OCI-LY7 (cell line): ENCODE results near the gene RASGRP1. TPM values are rescaled to one million over a fixed set of nuclear protein-coding genes. Genes with fewer than 3 reads are reported as not detected.

Experiments
- BruUV-seq: library from RNA; stranded (reverse); fragments of 400-500 nt; replicated peaks from 2 replicates; lab custom pipeline; 2021; lab: Mats Ljungman, UMichigan
- CTCF ChIA-PET: fragments of 300-600 bp; sonication (Branson Sonifier 250); formaldehyde crosslinking; loops from one replicate; lab custom pipeline; 2022; ENCODE audit warnings: antibody characterized with exemption; ENCODE audit not compliant: unreplicated experiment; lab: Charles Lee
- POLR2A ChIA-PET: fragments of 300-600 bp; sonication (Branson Sonifier 250); formaldehyde crosslinking; loops from one replicate; lab custom pipeline; 2022; ENCODE audit warnings: antibody characterized with exemption; lab: Charles Lee
- DNase-seq: peaks from one replicate; pipeline ENCODE4 v3.0.0-alpha.2; 2015; ENCODE audit warnings: low spot score
- H2AFZ ChIP-seq: fragments of 200-600 bp; sonication (generic), shearing (Covaris generic); 2 replicates; pipeline ENCODE4 v1.6.1; 2014; ENCODE audit warnings: mild to moderate bottlenecking, antibody characterized with exemption, low read length, moderate library complexity
- H3K27ac ChIP-seq: fragments of 200-600 bp; sonication (generic); 2 replicates; pipeline ENCODE4 v1.5.1; 2014; ENCODE audit warnings: mixed run types, low read depth, mild to moderate bottlenecking, moderate library complexity, low read length, inconsistent platforms; ENCODE audit not compliant: poor library complexity, severe bottlenecking
- H3K36me3 ChIP-seq: fragments of 200-600 bp; sonication (generic); 2 replicates; pipeline ENCODE4 v1.6.1; 2014; ENCODE audit warnings: mild to moderate bottlenecking, antibody characterized with exemption, low read length, moderate library complexity, mixed read lengths; ENCODE audit not compliant: insufficient read depth
- H3K4me1 ChIP-seq: fragments of 200-600 bp; sonication (generic); 2 replicates; pipeline ENCODE4 v1.5.1; 2014; ENCODE audit warnings: mild to moderate bottlenecking, low read length; ENCODE audit not compliant: insufficient read depth, poor library complexity, severe bottlenecking
- H3K4me2 ChIP-seq: fragments of 200-600 bp; sonication (generic); 2 replicates; pipeline ENCODE4 v1.6.1; 2014; ENCODE audit warnings: mild to moderate bottlenecking, low read length
- H3K4me3 ChIP-seq: fragments of 200-600 bp; sonication (generic); 2 replicates; pipeline ENCODE4 v1.5.1; 2014; ENCODE audit warnings: mild to moderate bottlenecking, low read depth, low read length; ENCODE audit not compliant: poor library complexity, severe bottlenecking
- H3K79me2 ChIP-seq: fragments of 200-600 bp; sonication (generic); 2 replicates; pipeline ENCODE4 v1.6.1; 2016; ENCODE audit warnings: low read depth, mild to moderate bottlenecking, low read length, moderate library complexity, mixed read lengths; ENCODE audit not compliant: insufficient read depth
- H3K9me2 ChIP-seq: fragments of 200-600 bp; sonication (generic); 2 replicates; pipeline ENCODE4 v1.6.1; 2016; ENCODE audit warnings: mild to moderate bottlenecking, low read length, mixed read lengths; ENCODE audit not compliant: insufficient read depth
- H3K9me3 ChIP-seq: fragments of 200-600 bp; sonication (generic); 2 replicates; pipeline ENCODE4 v1.6.1; 2014; ENCODE audit warnings: mild to moderate bottlenecking, mixed run types, low read length, mixed read lengths
- H4K20me1 ChIP-seq: fragments of 200-600 bp; sonication (generic); 2 replicates; pipeline ENCODE4 v1.6.1; 2014; ENCODE audit warnings: mild to moderate bottlenecking, antibody characterized with exemption, low read length, moderate library complexity, mixed read lengths; ENCODE audit not compliant: insufficient read depth
- CTCF ChIP-seq: fragments of 200-600 bp; sonication (generic); conservative IDR thresholded peaks from 2 replicates; pipeline ENCODE4 v1.5.1; 2014; ENCODE audit warnings: mild to moderate bottlenecking, antibody characterized with exemption, low read length, moderate library complexity, mixed read lengths
- EZH2phosphoT487 ChIP-seq: fragments of 200-600 bp; sonication (generic); IDR thresholded peaks from 2 replicates; pipeline ENCODE4 v1.6.1; 2018; ENCODE audit warnings: low read depth, borderline replicate concordance, mild to moderate bottlenecking, mixed run types, antibody characterized with exemption, low read length, moderate library complexity, mixed read lengths
- intact Hi-C: fragments of 100-400 bp; cut with micrococcal nuclease; formaldehyde crosslinking; loops from one replicate; pipeline ENCODE4 v1.10.0; 2022; ENCODE audit not compliant: unreplicated experiment
- total RNA-seq, 2 experiments: library from RNA; depleted of rRNA in 1 of 2; stranded (reverse); fragments of >200 nt in 1 of 2; shearing (Covaris generic) in 1 of 2; gene quantifications; 2 replicates each; pipeline ENCODE4 v1.2.3, GENCODE V29; 2014 to 2022

Gene RASGRP1
- total RNA-seq, 2 experiments from 2014 or later = 6.1 to 17.2 TPM

- Histone ChIP-seq H3K4me2 (no peak overlapping the region), H3K79me2 (peaks cover 44% of the 10 kb centered on the region; the same call in 1 of the 2 replicates), H3K4me1 (no peaks in the 10 kb centered on the region), H3K27ac (no peak overlapping the region), H3K36me3 (peaks cover 10% of the 10 kb centered on the region), H3K9me2 (no peaks in the 10 kb centered on the region), H3K9me3 (no peaks in the 10 kb centered on the region), H2AFZ (no peak overlapping the region), H4K20me1 (no peaks in the 10 kb centered on the region), H3K4me3 (no peak overlapping the region)
- POLR2A ChIA-PET = interaction anchor here (0.9 to 2.4 kb wide), 5 partner anchors 9 to 88 kb away, joined by 3 to 8 read pairs (median 4); partner anchors contain the start of gene FAM98B
- CTCF ChIA-PET = no interaction called here
- intact Hi-C loops = no loop called here
- DNase-seq = no peak
- BruUV-seq = no TSS peak
- TF ChIP-seq CTCF = no peak
- TF ChIP-seq EZH2phosphoT487 = no peak
Observed at GRCh38 chr15:38464675-38465074, 99.9 kb downstream of the RASGRP1 start.

- no peaks in the 10 kb centered on the region for H3K9me2 ChIP-seq
Observed at GRCh38 chr15:38463893-38464292, 100.7 kb downstream of the RASGRP1 start.

More at GRCh38 chr15:38463893-38464292, 100.7 kb downstream of the RASGRP1 start:
- H4K20me1 ChIP-seq = no peaks in the 10 kb centered on the region
- no peak overlapping the region for H2AFZ ChIP-seq
- intact Hi-C loops = no loop called here
- H3K4me3 ChIP-seq = no peak overlapping the region
- DNase-seq = no peak
- H3K79me2 ChIP-seq = peaks cover 47% of the 10 kb centered on the region; the same call in 1 of the 2 replicates
- POLR2A ChIA-PET = interaction anchor here (0.9 to 2.4 kb wide), 5 partner anchors 8 to 23 kb away, joined by 3 to 8 read pairs (median 4); partner anchors contain the start of gene FAM98B
- peaks cover 10% of the 10 kb centered on the region for H3K36me3 ChIP-seq
- no peak for TF ChIP-seq CTCF
- no peak for TF ChIP-seq EZH2phosphoT487
- CTCF ChIA-PET = interaction anchor here (0.8 kb wide), 1 partner anchor 9 kb away, joined by 3 read pairs; no protein-coding TSS in a partner anchor
- no peaks in the 10 kb centered on the region for H3K4me1 ChIP-seq
- H3K27ac ChIP-seq = no peak overlapping the region
- H3K4me2 ChIP-seq = no peak overlapping the region
- no peaks in the 10 kb centered on the region for H3K9me3 ChIP-seq
- no TSS peak for BruUV-seq
